NCI-H1092 treated with DMSO at 0.1 percent for 48 hours (cell line): ENCODE measurements around the gene IFT81.
"Not testable (repeated sequence)": the region's sequence is repeated elsewhere in the genome, so short reads cannot be mapped to it uniquely, and the experiment has no call there.

Experiments used
- DNase-seq: peaks from one replicate; lab custom pipeline; 2025; lab: John Stamatoyannopoulos, UW

The IFT81 gene

GRCh38 chr12:110108309-110109036, 15.7 kb upstream of the IFT81 start:
- no peak for DNase-seq

GRCh38 chr12:110109037-110109836, 14.9 kb upstream of the IFT81 start:
- DNase-seq: no peak

GRCh38 chr12:110109837-110110535, 14.2 kb upstream of the IFT81 start:
- no peak for DNase-seq

GRCh38 chr12:110111476-110112334, 12.5 kb upstream of the IFT81 start:
- no peak for DNase-seq

GRCh38 chr12:110112335-110112660, 11.9 kb upstream of the IFT81 start:
- DNase-seq: no peak

- no peak for DNase-seq
These were observed 9.6 kb upstream of the IFT81 start for GRCh38 chr12:110114528-110114937.

- DNase-seq: no peak
These were observed 8.5 kb upstream of the IFT81 start for GRCh38 chr12:110115675-110116074.

GRCh38 chr12:110116623-110117022, 7.5 kb upstream of the IFT81 start:
- DNase-seq: no peak

- not testable (repeated sequence) for DNase-seq
These were observed 6.9 kb upstream of the IFT81 start for GRCh38 chr12:110117210-110117609.

GRCh38 chr12:110117956-110118685, 6.0 kb upstream of the IFT81 start:
- DNase-seq: no peak

- no peak for DNase-seq
These were observed 1.2 kb upstream of the IFT81 start for GRCh38 chr12:110122929-110123328.

GRCh38 chr12:110123919-110124268, 263 bp upstream of the IFT81 start:
- no peak for DNase-seq

- no peak for DNase-seq
These were observed 2.4 kb downstream of the IFT81 start for GRCh38 chr12:110126557-110126956.

GRCh38 chr12:110134691-110135411, 10.7 kb downstream of the IFT81 start:
- no peak for DNase-seq

- no peak for DNase-seq
These were observed 11.6 kb downstream of the IFT81 start for GRCh38 chr12:110135806-110136205.

GRCh38 chr12:110137786-110138185, 13.6 kb downstream of the IFT81 start:
- DNase-seq: no peak

- DNase-seq: no peak
These were observed 17.2 kb downstream of the IFT81 start for GRCh38 chr12:110141389-110141788.

- DNase-seq: no peak
These were observed 22.8 kb downstream of the IFT81 start for GRCh38 chr12:110146986-110147385.

GRCh38 chr12:110149086-110149660, 25.0 kb downstream of the IFT81 start:
- no peak for DNase-seq

GRCh38 chr12:110156766-110157165, 32.6 kb downstream of the IFT81 start:
- DNase-seq: no peak
